Hepatocyte (in vitro differentiated cells): ENCODE measurements around the gene C3orf85. TPM values are rescaled to one million over a fixed set of nuclear protein-coding genes. Genes with fewer than 3 reads are reported as not detected.
A peak's percentile ranks its signal among the peaks of the same experiment; 100 is the strongest.

Experiments used
- DNase-seq: peaks from one replicate; pipeline ENCODE4 v3.0.0-alpha.2; 2016; ENCODE audit warnings: low spot score
- H2AFZ ChIP-seq: fragments of 200-600 bp; sonication (generic); 2 replicates; pipeline ENCODE4 v1.6.0; 2016; ENCODE audit warnings: antibody characterized with exemption, mild to moderate bottlenecking
- H3K27ac ChIP-seq: fragments of 200-600 bp; sonication (generic); 2 replicates; pipeline ENCODE4 v1.5.1; 2016; ENCODE audit warnings: mild to moderate bottlenecking
- H3K27me3 ChIP-seq: fragments of 200-600 bp; sonication (generic); 2 replicates; pipeline ENCODE4 v1.6.1; 2016
- H3K36me3 ChIP-seq: fragments of 200-600 bp; sonication (generic); replicated peaks from 2 replicates; pipeline ENCODE4 v1.5.1; 2016; ENCODE audit warnings: low read depth; ENCODE audit not compliant: insufficient read depth
- H3K4me1 ChIP-seq: fragments of 200-600 bp; sonication (generic); 2 replicates; pipeline ENCODE4 v1.5.1; 2016; ENCODE audit warnings: mild to moderate bottlenecking, moderate library complexity; ENCODE audit not compliant: insufficient read depth
- H3K4me2 ChIP-seq: fragments of 200-600 bp; sonication (generic); 2 replicates; pipeline ENCODE4 v1.6.0; 2016
- H3K4me3 ChIP-seq: fragments of 200-600 bp; sonication (generic); 2 replicates; pipeline ENCODE4 v1.5.1; 2016; ENCODE audit warnings: mild to moderate bottlenecking
- H3K79me2 ChIP-seq: fragments of 200-600 bp; sonication (generic); 2 replicates; pipeline ENCODE4 v1.6.0; 2017; ENCODE audit warnings: mild to moderate bottlenecking
- H3K9me2 ChIP-seq: fragments of 200-600 bp; sonication (generic); replicated peaks from 2 replicates; pipeline ENCODE4 v1.6.0; 2017; ENCODE audit warnings: mild to moderate bottlenecking; ENCODE audit not compliant: insufficient read depth
- H3K9me3 ChIP-seq: fragments of 200-600 bp; sonication (generic); 2 replicates; pipeline ENCODE4 v1.5.1; 2016; ENCODE audit warnings: low read depth, mild to moderate bottlenecking
- H4K20me1 ChIP-seq: fragments of 200-600 bp; sonication (generic); 2 replicates; pipeline ENCODE4 v1.6.0; 2016; ENCODE audit warnings: mild to moderate bottlenecking; ENCODE audit not compliant: insufficient read depth, poor library complexity, severe bottlenecking
- CTCF ChIP-seq: fragments of 200-600 bp; sonication (generic); IDR thresholded peaks from 2 replicates; pipeline ENCODE4 v1.5.1; 2016; ENCODE audit warnings: antibody characterized with exemption, mild to moderate bottlenecking; ENCODE audit not compliant: poor library complexity
- EZH2 ChIP-seq: fragments of 200-600 bp; sonication (generic); IDR thresholded peaks from 2 replicates; pipeline ENCODE4 v1.6.1; 2016; ENCODE audit warnings: antibody characterized with exemption, mild to moderate bottlenecking, borderline replicate concordance
- EZH2phosphoT487 ChIP-seq: fragments of 200-600 bp; sonication (generic); IDR thresholded peaks from one replicate; pipeline ENCODE4 v1.6.1; 2018; ENCODE audit warnings: antibody characterized with exemption, mild to moderate bottlenecking, low read depth, moderate library complexity; ENCODE audit not compliant: unreplicated experiment, severe bottlenecking
- WGBS: methylation state at CpG from one replicate; pipeline ENCODE4 v1.1.6; 2016; ENCODE audit warnings: low lambda C conversion rate; ENCODE audit errors: missing lambda C conversion rate; 5-methylcytosine and 5-hydroxymethylcytosine counted together
- polyA plus RNA-seq: library from polyadenylated mRNA; unstranded; fragments of >200 nt; fragmentation: Nextera tagmentation; extraction: Ambion mirVana; gene quantifications from 2 replicates; pipeline ENCODE4 v1.2.1, GENCODE V29; 2016
- total RNA-seq: library from RNA; depleted of rRNA; stranded (reverse); fragments of >200 nt; gene quantifications from 2 replicates; pipeline ENCODE4 v1.2.3, GENCODE V29; 2014

Gene C3orf85
- total and polyA plus RNA-seq, 2 experiments from 2014 or later, result 33.4 to 52.2 TPM

DNA sequence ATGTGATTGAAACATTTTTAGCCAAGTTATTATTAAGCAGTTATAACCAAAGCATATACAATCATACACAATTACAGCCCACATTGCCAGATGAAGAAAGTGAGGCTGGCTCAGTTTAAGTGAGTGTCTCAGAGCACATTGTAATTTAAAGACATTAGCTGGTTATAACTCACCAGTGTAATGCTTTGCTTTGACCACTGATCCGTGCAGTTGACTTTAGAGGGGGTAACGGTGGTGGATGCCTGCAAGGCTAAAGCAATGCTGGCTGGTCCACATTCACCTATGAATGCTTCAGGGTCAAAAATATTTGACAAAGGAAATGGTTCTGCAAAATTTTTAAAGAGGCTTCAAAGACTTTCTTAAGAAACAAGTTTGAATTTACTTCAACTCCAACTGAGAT, 1.2 kb downstream of the C3orf85 start:
- H3K36me3 ChIP-seq, result no peaks in the 10 kb centered on the region
- H3K4me3 ChIP-seq, result peak overlapping the region; percentile 12
- no peak overlapping the region for H2AFZ ChIP-seq
- H3K27me3 ChIP-seq, result no peaks in the 10 kb centered on the region
- no peak for DNase-seq
- peak overlapping the region; percentile 65 for H3K4me2 ChIP-seq
- no peaks in the 10 kb centered on the region for H3K9me3 ChIP-seq
- H4K20me1 ChIP-seq, result no peaks in the 10 kb centered on the region
- no peaks in the 10 kb centered on the region for H3K79me2 ChIP-seq
- TF ChIP-seq CTCF (peak; percentile 9), EZH2phosphoT487 (no peak), EZH2 (no peak)
- H3K9me2 ChIP-seq, result no peaks in the 10 kb centered on the region
- no peak overlapping the region for H3K27ac ChIP-seq
- peaks cover 3% of the 10 kb centered on the region for H3K4me1 ChIP-seq
- 30% methylated on average over 2 of the region's 2 CpGs for WGBS

GRCh38 chr3:109140318-109140717, 3.8 kb downstream of the C3orf85 start:
- DNase-seq, result no peak
- H2AFZ ChIP-seq, result no peak overlapping the region
- H3K79me2 ChIP-seq, result no peaks in the 10 kb centered on the region
- H3K4me1 ChIP-seq, result peaks cover 4% of the 10 kb centered on the region
- no peak overlapping the region for H3K4me2 ChIP-seq
- no peaks in the 10 kb centered on the region for H3K9me2 ChIP-seq
- no peaks in the 10 kb centered on the region for H3K9me3 ChIP-seq
- no peak for TF ChIP-seq CTCF
- TF ChIP-seq EZH2phosphoT487, result no peak
- TF ChIP-seq EZH2, result no peak
- H4K20me1 ChIP-seq, result no peaks in the 10 kb centered on the region
- no peak overlapping the region for H3K27ac ChIP-seq
- 89% methylated on average over 4 of the region's 4 CpGs for WGBS
- no peaks in the 10 kb centered on the region for H3K27me3 ChIP-seq
- H3K36me3 ChIP-seq, result no peaks in the 10 kb centered on the region
- H3K4me3 ChIP-seq, result no peak overlapping the region

DNA sequence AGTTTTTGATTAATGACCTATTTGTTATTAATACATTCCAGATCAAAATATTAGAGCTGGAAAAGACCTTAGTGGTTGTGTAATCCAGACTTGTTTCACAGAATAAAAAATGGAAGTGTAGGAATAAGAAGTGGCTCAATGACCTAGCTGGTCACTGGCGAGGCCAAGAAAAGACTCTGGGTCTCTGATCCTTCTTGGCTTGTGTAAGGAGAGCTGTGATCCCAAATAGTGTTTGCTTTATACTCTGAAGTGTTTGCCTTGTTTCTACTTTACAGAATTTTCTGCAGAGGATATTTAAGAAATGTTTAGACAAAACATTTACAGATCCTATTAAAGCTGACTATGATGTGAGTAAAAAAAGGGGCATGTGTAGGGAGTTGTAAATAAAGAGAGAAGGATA, 7.1 kb downstream of the C3orf85 start:
- Histone ChIP-seq H3K4me1 (peaks cover 4% of the 10 kb centered on the region), H3K27ac (no peak overlapping the region), H3K36me3 (no peaks in the 10 kb centered on the region), H2AFZ (no peak overlapping the region), H3K4me3 (no peak overlapping the region), H4K20me1 (no peaks in the 10 kb centered on the region), H3K9me2 (no peaks in the 10 kb centered on the region), H3K79me2 (no peaks in the 10 kb centered on the region), H3K27me3 (no peaks in the 10 kb centered on the region), H3K9me3 (no peaks in the 10 kb centered on the region), H3K4me2 (no peak overlapping the region)
- 90% methylated on average over 1 of the region's 1 CpG for WGBS
- DNase-seq, result no peak
- TF ChIP-seq EZH2 (no peak), EZH2phosphoT487 (no peak), CTCF (no peak)

GRCh38 chr3:109149078-109149477, 12.6 kb downstream of the C3orf85 start:
- Histone ChIP-seq H3K4me1 (no peaks in the 10 kb centered on the region), H3K27ac (no peak overlapping the region), H2AFZ (no peak overlapping the region), H3K9me3 (no peaks in the 10 kb centered on the region), H3K79me2 (no peaks in the 10 kb centered on the region), H3K36me3 (no peaks in the 10 kb centered on the region), H4K20me1 (no peaks in the 10 kb centered on the region), H3K27me3 (no peaks in the 10 kb centered on the region), H3K4me3 (no peak overlapping the region), H3K4me2 (no peak overlapping the region), H3K9me2 (no peaks in the 10 kb centered on the region)
- no peak for DNase-seq
- WGBS, result 92% methylated on average over 2 of the region's 2 CpGs
- TF ChIP-seq EZH2phosphoT487 (no peak), EZH2 (no peak), CTCF (no peak)
